Breast epithelium (tissue), 4 donors: ENCODE data around the gene CHI3L2. TPM values are rescaled to one million over a fixed set of nuclear protein-coding genes. Genes with fewer than 3 reads are reported as not detected.

Experiments
- DNase-seq, 2 donors: peaks; one replicate each; pipeline ENCODE4 v3.0.0-alpha.2; 2019; ENCODE audit warnings: low spot score in 2 of 2
- H3K27ac ChIP-seq, 2 donors: fragments of 200-600 bp; sonication (generic) in 1 of 2; one replicate each; pipeline ENCODE4 v1.5.1; 2016 to 2019; ENCODE audit warnings: mild to moderate bottlenecking in 1 of 2
- H3K27me3 ChIP-seq, 2 donors: fragments of 200-600 bp; sonication (generic) in 1 of 2; one replicate each; pipeline versions ENCODE4 v1.5.1 to v1.6.0; 2017 to 2019; ENCODE audit warnings: control low read depth in 1 of 2, mild to moderate bottlenecking in 1 of 2
- H3K36me3 ChIP-seq: fragments of 200-600 bp; one replicate; pipeline ENCODE4 v1.5.1; 2019
- H3K4me1 ChIP-seq, 2 donors: fragments of 200-600 bp; sonication (generic); one replicate each; pipeline ENCODE4 v1.5.1; 2016 to 2019; ENCODE audit warnings: control low read depth in 1 of 2
- H3K4me3 ChIP-seq, 3 donors: fragments of 200-600 bp; sonication (generic); 1 replicate in 2 of 3; 2 replicates in 1 of 3; pipeline ENCODE4 v1.5.1; 2016 to 2019; ENCODE audit warnings: mild to moderate bottlenecking in 3 of 3, moderate library complexity in 2 of 3
- H3K9me3 ChIP-seq, 2 donors: fragments of 200-600 bp; sonication (generic) in 1 of 2; one replicate each; pipeline ENCODE4 v1.5.1; 2016 to 2019; ENCODE audit warnings: control low read depth in 1 of 2
- CTCF ChIP-seq, 3 donors: fragments of 450-650 bp; IDR thresholded peaks; one replicate each; pipeline ENCODE4 v1.5.1; 2016 to 2017; ENCODE audit warnings: antibody characterized with exemption in 3 of 3, mild to moderate bottlenecking in 3 of 3, moderate library complexity in 3 of 3
- POLR2A ChIP-seq: fragments of 450-650 bp; IDR thresholded peaks from one replicate; pipeline ENCODE4 v1.6.1; 2016; ENCODE audit warnings: antibody characterized with exemption, mild to moderate bottlenecking, moderate library complexity
- POLR2AphosphoS5 ChIP-seq, 3 donors: sonication (generic); formaldehyde crosslinking; IDR thresholded peaks; one replicate each; pipeline ENCODE4 v1.6.1; 2017; ENCODE audit warnings: antibody characterized with exemption in 3 of 3
- intact Hi-C: fragments of 100-400 bp; cut with DNase I; formaldehyde crosslinking; loops from one replicate; pipeline ENCODE4 v1.15.1; 2023; ENCODE audit warnings: low total_unique reads
- total RNA-seq, 3 donors: library from RNA; depleted of rRNA; stranded (reverse); fragments of >200 nt; gene quantifications; one replicate each; pipeline ENCODE4 v1.1.0, GENCODE V29; 2016

Gene CHI3L2
- total RNA-seq, 3 donors from 2014 or later: 9.5 to 22.0 (median 14.1) TPM

DNA sequence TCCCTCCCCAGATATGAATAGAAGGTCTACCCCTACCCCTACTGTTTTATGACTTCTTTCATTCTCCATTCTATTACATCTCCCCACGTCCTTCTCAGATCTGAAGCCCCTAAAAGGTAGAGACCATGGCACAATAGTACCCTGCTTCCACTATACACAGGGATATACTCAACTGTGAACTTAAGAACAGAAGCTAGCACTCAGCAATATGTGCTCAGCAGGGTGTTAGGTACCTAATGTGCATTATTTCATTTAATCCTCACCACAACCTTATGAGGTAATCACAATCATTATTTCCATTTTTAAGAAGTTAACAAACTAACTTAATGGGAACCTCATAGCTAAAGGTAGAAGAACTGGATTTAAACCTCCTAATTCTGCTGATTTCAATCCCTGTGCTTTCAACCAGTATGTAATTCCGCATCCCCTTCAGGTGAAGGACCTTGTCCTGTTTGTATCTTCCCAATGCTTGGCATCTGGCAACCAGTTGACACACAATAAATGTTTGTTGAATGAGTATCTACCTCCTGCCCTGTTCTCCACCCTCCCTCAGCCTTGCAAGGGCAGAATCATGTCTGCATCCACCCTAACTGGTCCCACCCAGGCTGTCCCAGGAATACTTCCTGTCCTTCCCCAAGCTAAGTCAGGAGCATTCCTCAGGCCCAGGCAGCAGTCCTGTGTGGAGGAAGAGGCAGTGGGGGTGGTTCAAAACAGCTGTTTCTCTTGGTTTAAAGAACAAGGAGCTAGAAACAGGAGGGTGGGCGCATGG is 33.6 kb upstream of the CHI3L2 start:
- Histone ChIP-seq H3K4me3 (no peak overlapping the region), H3K9me3 (no peaks in the 10 kb centered on the region), H3K27me3 (no peaks in the 10 kb centered on the region), H3K27ac (peak overlapping the region; percentile 74 to 77), H3K4me1 (peaks cover 0 to 5% of the 10 kb centered on the region in 2 donors), H3K36me3 (no peaks in the 10 kb centered on the region)
- no peak for TF ChIP-seq CTCF (IDR thresholded peaks at IDR 0.05)
- TF ChIP-seq POLR2AphosphoS5 (IDR thresholded peaks at IDR 0.05): no peak
- no peak for TF ChIP-seq POLR2A
- DNase-seq: no peak
- intact Hi-C loops: no loop called here

- H3K9me3 ChIP-seq: no peaks in the 10 kb centered on the region
- intact Hi-C loops: no loop called here
- TF ChIP-seq POLR2A (no peak), POLR2AphosphoS5 (IDR thresholded peaks at IDR 0.05) (no peak), CTCF (IDR thresholded peaks at IDR 0.05) (no peak)
- H3K4me1 ChIP-seq: peaks cover 0 to 5% of the 10 kb centered on the region in 2 donors
- DNase-seq: no peak
- H3K27me3 ChIP-seq: no peaks in the 10 kb centered on the region
- peak overlapping the region in 1 of 2 donors; percentile 5 for H3K27ac ChIP-seq
- H3K4me3 ChIP-seq: no peak overlapping the region
- no peaks in the 10 kb centered on the region for H3K36me3 ChIP-seq
Observed at GRCh38 chr1:111195002-111195684, 32.4 kb upstream of the CHI3L2 start.

GRCh38 chr1:111196213-111196612 is 31.3 kb upstream of the CHI3L2 start:
- Histone ChIP-seq H3K4me3 (no peak overlapping the region), H3K27me3 (no peaks in the 10 kb centered on the region), H3K36me3 (no peaks in the 10 kb centered on the region), H3K4me1 (peaks cover 0 to 6% of the 10 kb centered on the region in 2 donors), H3K9me3 (no peaks in the 10 kb centered on the region), H3K27ac (no peak overlapping the region)
- TF ChIP-seq POLR2AphosphoS5 (IDR thresholded peaks at IDR 0.05) (no peak), CTCF (IDR thresholded peaks at IDR 0.05) (no peak), POLR2A (no peak)
- intact Hi-C loops: no loop called here
- no peak for DNase-seq

- Histone ChIP-seq H3K27ac (no peak overlapping the region), H3K4me1 (peaks cover 3 to 13% of the 10 kb centered on the region in 2 donors), H3K9me3 (no peaks in the 10 kb centered on the region), H3K36me3 (no peaks in the 10 kb centered on the region), H3K4me3 (peak overlapping the region in 2 of 3 donors; percentile 9 to 36), H3K27me3 (no peaks in the 10 kb centered on the region)
- intact Hi-C loops: no loop called here
- TF ChIP-seq POLR2AphosphoS5 (IDR thresholded peaks at IDR 0.05) (no peak), POLR2A (no peak), CTCF (IDR thresholded peaks at IDR 0.05) (no peak)
- DNase-seq: no peak
Observed at GRCh38 chr1:111197598-111198284, 29.8 kb upstream of the CHI3L2 start.
